ENCODE data around the gene MED7. TPM values are rescaled to one million over a fixed set of nuclear protein-coding genes. Genes with fewer than 3 reads are reported as not detected.

MED7 gene
- total and polyA plus RNA-seq, 10 of the 15 experiments (the other 5 are each of a cell fraction or from before 2014, with no cell fraction given) = 9.3 to 47.7 (median 22.7) TPM

DNA sequence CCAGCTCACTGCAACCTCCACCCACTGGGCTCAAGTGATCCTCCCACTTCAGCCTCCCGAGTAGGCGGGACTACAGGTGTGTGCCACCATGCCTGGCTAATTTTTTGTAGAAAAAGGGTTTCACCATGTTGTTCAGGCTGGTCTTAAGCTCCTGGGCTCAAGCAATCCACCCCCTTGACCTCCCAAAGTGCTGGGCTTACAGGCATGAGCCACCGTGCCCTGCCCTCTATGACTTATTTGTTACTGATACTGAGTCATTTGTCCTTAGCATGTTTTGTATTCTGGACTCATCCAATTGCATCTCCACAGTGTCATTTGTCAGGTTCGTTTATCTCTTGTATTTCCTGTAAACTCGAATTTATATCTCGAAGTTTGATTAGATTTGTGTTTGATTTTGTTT, 35.3 kb upstream of the MED7 start:
- FAIRE-seq = no peak
- H3K36me3 ChIP-seq (ENCODE audit: control insufficient read depth in 2 of 2, insufficient read depth in 2 of 2, low read length in 1 of 2) = no peaks in the 10 kb centered on the region
- no peak overlapping the region for H3K4me3 ChIP-seq
- intact Hi-C loops (cut with micrococcal nuclease; ENCODE audit: unreplicated experiment) (no loop called here), in situ Hi-C loops (cut with MboI) (no loop called here)
- DNase-seq (ENCODE audit: low read depth, low spot score) = no peak
- peaks cover 3% of the 10 kb centered on the region for H3K4me1 ChIP-seq (ENCODE audit: control insufficient read depth, insufficient read depth, low read length)
- ATAC-seq = no peak
- 66% methylated on average over 6 of the region's 6 CpGs for WGBS (ENCODE audit: insufficient coverage, insufficient replicate concordance, low lambda C conversion rate, missing lambda C conversion rate)
- no peak overlapping the region for H2AFZ ChIP-seq (ENCODE audit: control insufficient read depth, low read depth, low read length)
- H3K27ac ChIP-seq (ENCODE audit: control insufficient read depth, insufficient read depth) = no peak overlapping the region
- ChIA-PET POLR2A (no interaction called here), CTCF (interaction anchor here (1.3 to 2.2 kb wide), 3 partner anchors 10 to 75 kb away, joined by 3 to 8 read pairs (median 4); partner anchors contain the start of gene MED7), RAD21 (ENCODE audit: unreplicated experiment) (no interaction called here), SMC1A (ENCODE audit: uncharacterized antibody, unreplicated experiment) (interaction anchor here (1.4 to 1.7 kb wide), 2 partner anchors 30 to 75 kb away, joined by 4 read pairs; no protein-coding TSS in a partner anchor)
- H4K20me1 ChIP-seq (ENCODE audit: control insufficient read depth, insufficient read depth) = no peaks in the 10 kb centered on the region
- no peak overlapping the region for H3K4me2 ChIP-seq (ENCODE audit: control insufficient read depth, insufficient read depth)
- TF ChIP-seq RBBP5 (conservative IDR thresholded peaks at IDR 0.05) = no peak
- no peak for TF ChIP-seq JUNB (IDR thresholded peaks at IDR 0.05)
- TF ChIP-seq SIX5 (IDR thresholded peaks at IDR 0.05; ENCODE audit: low read depth, low read length, severe bottlenecking) = no peak
- TF ChIP-seq, protein P1, sequence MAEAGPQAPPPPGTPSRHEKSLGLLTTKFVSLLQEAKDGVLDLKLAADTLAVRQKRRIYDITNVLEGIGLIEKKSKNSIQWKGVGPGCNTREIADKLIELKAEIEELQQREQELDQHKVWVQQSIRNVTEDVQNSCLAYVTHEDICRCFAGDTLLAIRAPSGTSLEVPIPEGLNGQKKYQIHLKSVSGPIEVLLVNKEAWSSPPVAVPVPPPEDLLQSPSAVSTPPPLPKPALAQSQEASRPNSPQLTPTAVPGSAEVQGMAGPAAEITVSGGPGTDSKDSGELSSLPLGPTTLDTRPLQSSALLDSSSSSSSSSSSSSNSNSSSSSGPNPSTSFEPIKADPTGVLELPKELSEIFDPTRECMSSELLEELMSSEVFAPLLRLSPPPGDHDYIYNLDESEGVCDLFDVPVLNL (IDR thresholded peaks at IDR 0.05; ENCODE audit: low read depth, low read length) = no peak
- no peak for TF ChIP-seq MYC (IDR thresholded peaks at IDR 0.05; ENCODE audit: insufficient read depth, insufficient read length, insufficient replicate concordance, low read length, severe bottlenecking)
- no peak for TF ChIP-seq ZNF24 (IDR thresholded peaks at IDR 0.05)
- TF ChIP-seq JUND (IDR thresholded peaks at IDR 0.05; ENCODE audit: low read depth, low read length) = no peak
- no peak for TF ChIP-seq BACH1 (IDR thresholded peaks at IDR 0.05; ENCODE audit: borderline replicate concordance)
- no peak for TF ChIP-seq IKZF1 (conservative IDR thresholded peaks at IDR 0.05)
- TF ChIP-seq KAT2A (conservative IDR thresholded peaks at IDR 0.05; ENCODE audit: control insufficient read depth, low read depth, low read length) = no peak
- TF ChIP-seq, protein P2, sequence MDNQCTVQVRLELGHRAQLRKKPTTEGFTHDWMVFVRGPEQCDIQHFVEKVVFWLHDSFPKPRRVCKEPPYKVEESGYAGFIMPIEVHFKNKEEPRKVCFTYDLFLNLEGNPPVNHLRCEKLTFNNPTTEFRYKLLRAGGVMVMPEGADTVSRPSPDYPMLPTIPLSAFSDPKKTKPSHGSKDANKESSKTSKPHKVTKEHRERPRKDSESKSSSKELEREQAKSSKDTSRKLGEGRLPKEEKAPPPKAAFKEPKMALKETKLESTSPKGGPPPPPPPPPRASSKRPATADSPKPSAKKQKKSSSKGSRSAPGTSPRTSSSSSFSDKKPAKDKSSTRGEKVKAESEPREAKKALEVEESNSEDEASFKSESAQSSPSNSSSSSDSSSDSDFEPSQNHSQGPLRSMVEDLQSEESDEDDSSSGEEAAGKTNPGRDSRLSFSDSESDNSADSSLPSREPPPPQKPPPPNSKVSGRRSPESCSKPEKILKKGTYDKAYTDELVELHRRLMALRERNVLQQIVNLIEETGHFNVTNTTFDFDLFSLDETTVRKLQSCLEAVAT (IDR thresholded peaks at IDR 0.05) = no peak
- TF ChIP-seq, protein P3, sequence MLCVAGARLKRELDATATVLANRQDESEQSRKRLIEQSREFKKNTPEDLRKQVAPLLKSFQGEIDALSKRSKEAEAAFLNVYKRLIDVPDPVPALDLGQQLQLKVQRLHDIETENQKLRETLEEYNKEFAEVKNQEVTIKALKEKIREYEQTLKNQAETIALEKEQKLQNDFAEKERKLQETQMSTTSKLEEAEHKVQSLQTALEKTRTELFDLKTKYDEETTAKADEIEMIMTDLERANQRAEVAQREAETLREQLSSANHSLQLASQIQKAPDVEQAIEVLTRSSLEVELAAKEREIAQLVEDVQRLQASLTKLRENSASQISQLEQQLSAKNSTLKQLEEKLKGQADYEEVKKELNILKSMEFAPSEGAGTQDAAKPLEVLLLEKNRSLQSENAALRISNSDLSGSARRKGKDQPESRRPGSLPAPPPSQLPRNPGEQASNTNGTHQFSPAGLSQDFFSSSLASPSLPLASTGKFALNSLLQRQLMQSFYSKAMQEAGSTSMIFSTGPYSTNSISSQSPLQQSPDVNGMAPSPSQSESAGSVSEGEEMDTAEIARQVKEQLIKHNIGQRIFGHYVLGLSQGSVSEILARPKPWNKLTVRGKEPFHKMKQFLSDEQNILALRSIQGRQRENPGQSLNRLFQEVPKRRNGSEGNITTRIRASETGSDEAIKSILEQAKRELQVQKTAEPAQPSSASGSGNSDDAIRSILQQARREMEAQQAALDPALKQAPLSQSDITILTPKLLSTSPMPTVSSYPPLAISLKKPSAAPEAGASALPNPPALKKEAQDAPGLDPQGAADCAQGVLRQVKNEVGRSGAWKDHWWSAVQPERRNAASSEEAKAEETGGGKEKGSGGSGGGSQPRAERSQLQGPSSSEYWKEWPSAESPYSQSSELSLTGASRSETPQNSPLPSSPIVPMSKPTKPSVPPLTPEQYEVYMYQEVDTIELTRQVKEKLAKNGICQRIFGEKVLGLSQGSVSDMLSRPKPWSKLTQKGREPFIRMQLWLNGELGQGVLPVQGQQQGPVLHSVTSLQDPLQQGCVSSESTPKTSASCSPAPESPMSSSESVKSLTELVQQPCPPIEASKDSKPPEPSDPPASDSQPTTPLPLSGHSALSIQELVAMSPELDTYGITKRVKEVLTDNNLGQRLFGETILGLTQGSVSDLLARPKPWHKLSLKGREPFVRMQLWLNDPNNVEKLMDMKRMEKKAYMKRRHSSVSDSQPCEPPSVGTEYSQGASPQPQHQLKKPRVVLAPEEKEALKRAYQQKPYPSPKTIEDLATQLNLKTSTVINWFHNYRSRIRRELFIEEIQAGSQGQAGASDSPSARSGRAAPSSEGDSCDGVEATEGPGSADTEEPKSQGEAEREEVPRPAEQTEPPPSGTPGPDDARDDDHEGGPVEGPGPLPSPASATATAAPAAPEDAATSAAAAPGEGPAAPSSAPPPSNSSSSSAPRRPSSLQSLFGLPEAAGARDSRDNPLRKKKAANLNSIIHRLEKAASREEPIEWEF (IDR thresholded peaks at IDR 0.05; ENCODE audit: insufficient replicate concordance, low read depth, low read length) = no peak
- no peaks in the 10 kb centered on the region for H3K9me3 ChIP-seq (replicated peaks; ENCODE audit: control insufficient read depth, insufficient read depth, low read length)
- no peaks in the 10 kb centered on the region for H3K27me3 ChIP-seq (replicated peaks in 1 of 2; ENCODE audit: control insufficient read depth in 2 of 2, insufficient read depth in 2 of 2, low read length in 1 of 2)
- H3K79me2 ChIP-seq (ENCODE audit: control insufficient read depth, insufficient read depth, low read length) = no peaks in the 10 kb centered on the region
- BruUV-seq (replicated peaks) = no TSS peak
- no peak overlapping the region for H3K9ac ChIP-seq (ENCODE audit: control insufficient read depth, insufficient read depth, low read length)

Data from GM12878 (cell line).